NOMO-1 (cell line): ENCODE results near the gene NPB.

Experiments
- DNase-seq, 2 experiments: peaks; one replicate each; lab custom pipeline; 2025; ENCODE audit not compliant: unreplicated experiment in 2 of 2; lab: John Stamatoyannopoulos, UW

Gene NPB

GRCh38 chr17:81898029-81898866 is 3.8 kb upstream of the NPB start:
- DNase-seq = no peak

- DNase-seq = no peak
These were observed 3.2 kb upstream of the NPB start for GRCh38 chr17:81898885-81899284.

GRCh38 chr17:81899514-81900166 is 2.4 kb upstream of the NPB start:
- DNase-seq = no peak

DNA sequence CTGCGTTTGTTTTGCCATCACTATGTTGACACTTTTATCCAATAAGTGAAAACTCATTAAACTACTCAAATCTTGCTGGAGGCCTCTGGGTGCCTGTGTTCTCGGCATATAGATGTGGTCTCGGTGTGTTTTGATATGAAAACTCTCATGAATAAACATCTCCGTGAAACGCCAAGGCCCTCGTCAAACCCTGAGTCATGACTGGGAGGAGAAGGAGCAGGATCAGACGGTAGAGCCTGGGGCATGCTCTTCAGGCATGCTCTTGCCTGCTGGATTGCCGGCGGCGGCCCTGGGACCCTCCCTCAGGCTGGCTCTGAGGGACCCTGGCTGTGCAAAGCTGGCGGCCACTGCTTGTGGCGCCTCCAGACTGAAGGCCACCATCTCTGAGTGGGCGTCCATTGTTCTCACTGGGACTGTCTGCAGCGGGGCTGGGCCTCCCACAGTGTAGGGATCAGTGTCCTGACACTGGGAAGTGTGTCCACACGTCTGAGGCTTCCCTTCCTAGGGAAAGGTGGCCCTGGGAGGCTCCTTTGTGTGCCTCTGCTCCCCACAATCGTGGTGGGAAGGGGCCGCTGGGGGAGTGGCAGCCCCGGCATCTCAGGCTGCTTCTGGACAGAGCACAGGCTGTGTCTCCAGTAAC is 1.7 kb upstream of the NPB start:
- no peak for DNase-seq

GRCh38 chr17:81901167-81902022 is 643 bp upstream of the NPB start:
- DNase-seq = no peak

DNA sequence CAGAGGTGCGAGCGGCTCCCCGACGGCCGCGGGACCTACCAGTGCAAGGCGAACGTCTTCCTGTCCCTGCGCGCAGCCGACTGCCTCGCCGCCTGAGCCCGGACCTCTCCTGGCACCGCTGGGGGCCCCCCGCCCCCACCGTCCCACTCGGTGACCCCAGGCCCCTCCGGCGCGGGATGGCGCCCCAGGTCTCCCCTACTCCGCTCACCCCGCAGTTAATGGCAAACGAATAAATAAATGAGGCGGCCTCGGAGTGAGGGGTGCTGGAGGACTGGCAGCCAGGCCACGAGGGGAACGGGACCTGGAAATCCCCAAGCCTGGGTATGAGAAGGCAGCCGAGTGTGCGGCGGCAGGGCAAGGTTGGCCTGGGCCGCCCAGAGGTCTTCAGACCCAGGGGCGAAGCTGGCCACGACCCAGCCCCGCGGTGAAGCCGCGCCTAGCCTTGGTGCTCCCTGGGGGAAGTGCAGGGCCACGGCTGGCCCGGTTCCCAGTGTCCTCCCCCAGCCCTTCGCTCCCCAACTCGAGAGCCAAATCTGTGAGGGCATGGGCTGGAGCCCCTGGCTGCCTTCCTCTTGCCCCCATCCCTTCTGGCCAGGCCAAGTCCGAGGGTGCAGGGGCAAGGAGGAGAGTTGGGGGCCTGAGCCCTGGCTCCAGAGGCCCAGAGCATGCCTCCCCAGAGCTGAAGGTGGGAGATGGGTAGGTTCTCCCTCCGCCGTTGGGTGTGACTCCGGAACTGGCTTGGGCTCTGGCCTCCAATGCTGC is 796 bp downstream of the NPB start:
- no peak for DNase-seq

DNA sequence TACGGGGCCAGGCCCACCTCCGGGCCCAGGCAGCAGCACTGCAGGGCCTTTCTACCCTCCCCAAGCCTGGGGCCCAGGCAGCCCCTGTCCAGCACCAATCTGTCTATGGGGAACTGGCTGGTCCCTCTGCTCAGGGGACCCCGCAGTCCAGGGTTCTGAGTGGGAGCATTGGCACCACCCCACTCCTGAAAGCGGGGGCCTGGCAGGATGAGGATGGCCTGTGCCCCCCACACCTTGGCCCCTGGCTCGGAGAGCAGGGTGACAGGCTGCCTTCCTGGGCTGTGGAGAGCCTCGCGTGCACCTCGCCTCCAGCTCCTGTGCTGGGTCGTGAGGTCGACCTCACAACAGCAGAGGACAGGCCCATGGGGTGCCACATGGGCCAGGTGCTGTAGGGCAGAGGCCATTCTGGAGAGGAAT is 1.4 kb downstream of the NPB start:
- DNase-seq = no peak

- no peak for DNase-seq
These were observed 2.0 kb downstream of the NPB start for GRCh38 chr17:81903896-81904599.

- DNase-seq = no peak
These were observed 2.8 kb downstream of the NPB start for GRCh38 chr17:81904600-81905423.

DNA sequence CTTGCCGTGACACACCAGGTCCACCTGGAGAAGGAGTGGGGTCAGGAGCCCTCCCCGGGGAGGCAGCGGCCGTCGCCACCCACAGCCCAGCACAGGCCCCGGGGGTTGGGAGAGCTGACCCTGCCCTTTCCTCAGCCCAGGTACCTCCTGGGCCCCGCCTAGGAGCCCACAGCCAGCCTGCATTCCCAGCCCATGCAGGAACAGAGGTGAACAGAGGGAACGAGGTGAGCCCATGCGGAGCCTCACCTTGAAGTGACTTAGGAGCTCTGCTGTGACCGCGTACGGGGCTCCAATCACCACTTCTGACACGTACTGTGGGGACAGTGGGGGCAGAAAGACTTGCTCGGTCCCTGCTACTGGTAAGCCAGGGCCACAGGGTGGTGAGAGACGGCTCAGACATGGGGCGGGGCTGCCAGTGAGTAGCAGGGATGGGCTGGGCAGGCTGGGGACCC is 3.4 kb downstream of the NPB start:
- DNase-seq = no peak

GRCh38 chr17:81905993-81906392 is 4.0 kb downstream of the NPB start:
- no peak for DNase-seq

DNA sequence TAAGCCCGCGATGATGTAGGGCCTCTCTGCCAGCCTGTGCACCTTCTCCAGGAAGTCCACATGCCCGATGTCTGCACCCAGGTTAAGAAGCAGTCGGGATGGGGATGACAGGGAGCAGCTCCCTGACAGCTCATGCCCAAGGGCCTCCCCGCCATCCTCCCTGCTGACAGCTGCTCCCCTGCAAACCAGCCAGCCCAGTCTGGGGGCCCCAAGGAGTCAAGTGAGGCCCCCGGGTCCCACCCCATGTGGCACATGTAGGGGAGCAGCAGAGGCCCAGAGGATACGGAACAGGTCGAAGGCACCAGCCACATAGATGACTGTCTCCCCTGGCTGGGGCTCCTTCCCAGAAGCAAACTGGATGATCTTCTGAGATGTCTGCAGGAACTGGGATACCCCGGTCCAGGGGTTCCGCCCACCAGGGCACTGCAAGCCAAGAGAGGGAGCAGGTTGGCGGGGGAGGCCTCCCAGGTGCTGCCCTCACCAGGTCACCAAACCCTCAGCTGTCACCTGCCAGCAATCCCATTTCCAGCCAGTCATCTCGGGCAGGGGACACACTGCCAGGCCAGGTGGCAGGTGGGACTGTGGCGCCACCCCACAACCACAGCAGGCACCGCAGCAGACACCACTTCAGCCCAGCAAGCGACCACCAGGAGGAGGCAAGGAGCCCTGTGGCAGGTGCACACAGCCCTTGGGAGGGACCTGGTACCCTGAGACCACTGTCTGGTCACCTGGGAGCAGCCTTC is 4.6 kb downstream of the NPB start:
- no peak for DNase-seq

- no peak for DNase-seq
These were observed 5.4 kb downstream of the NPB start for GRCh38 chr17:81907219-81908145.

GRCh38 chr17:81908793-81909192 is 6.8 kb downstream of the NPB start:
- DNase-seq = no peak

- DNase-seq = no peak
These were observed 7.2 kb downstream of the NPB start for GRCh38 chr17:81909231-81909630.

DNA sequence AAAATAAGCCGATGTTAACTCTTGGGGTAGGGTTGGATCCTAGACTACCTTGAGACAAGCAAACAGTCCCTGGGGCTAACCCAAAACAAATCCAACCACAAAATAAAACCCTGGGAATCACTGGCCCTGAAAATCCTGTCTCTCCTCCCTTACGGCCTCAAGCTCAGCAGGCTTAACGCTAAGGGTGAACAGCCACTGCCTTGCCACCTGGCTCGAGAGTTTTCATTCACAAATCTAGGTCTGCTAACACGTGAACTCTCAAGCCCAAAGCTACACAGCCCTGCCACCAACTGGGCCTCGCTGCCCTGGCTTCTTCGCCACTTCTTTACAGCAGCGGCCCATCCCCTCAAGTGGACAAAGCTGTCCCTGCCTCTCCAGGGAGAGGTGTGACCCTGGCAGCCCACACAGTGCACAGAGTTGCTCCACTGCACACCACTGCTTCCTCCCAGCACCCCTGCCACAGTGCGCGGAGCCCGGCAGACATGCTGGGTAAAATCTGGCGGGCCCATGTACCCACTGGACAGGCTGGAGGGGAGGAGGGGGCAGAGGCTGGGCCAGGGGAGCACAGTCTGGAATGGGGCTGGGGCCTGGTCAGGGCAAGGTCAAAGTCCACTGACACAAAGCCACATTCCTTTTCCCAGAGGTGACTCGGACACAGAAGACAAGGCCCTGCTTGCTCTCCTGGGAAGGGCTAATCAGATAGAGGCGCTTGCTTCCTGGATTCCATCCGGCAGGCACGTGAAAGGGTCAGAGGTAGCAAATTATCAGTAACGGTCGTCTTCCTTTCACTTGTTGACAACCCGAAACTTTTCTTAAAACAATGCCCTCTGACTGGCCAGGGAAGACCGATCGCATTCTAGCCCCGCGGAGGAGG is 8.2 kb downstream of the NPB start:
- no peak for DNase-seq
